Body of pancreas (tissue), 4 donors: ENCODE data around the gene UBR2. TPM values are rescaled to one million over a fixed set of nuclear protein-coding genes. Genes with fewer than 3 reads are reported as not detected.

Source experiments
- ATAC-seq: fragments of 150-250 bp; one replicate; pipeline ENCODE4 v1.9.1; 2016
- DNase-seq, 4 donors: peaks; one replicate each; pipeline ENCODE4 v3.0.0-alpha.2; 2019
- H3K27ac ChIP-seq, 4 donors: fragments of 200-600 bp; sonication (generic); 1 replicate in 3 of 4; 2 replicates in 1 of 4; pipeline versions ENCODE4 v1.5.1 to v1.6.1; 2016 to 2019; ENCODE audit warnings: mild to moderate bottlenecking in 1 of 4, mixed read lengths in 1 of 4, moderate library complexity in 1 of 4
- H3K27me3 ChIP-seq, 2 donors: fragments of 200-600 bp; sonication (generic); one replicate each; pipeline ENCODE4 v1.6.0; 2016; ENCODE audit warnings: mild to moderate bottlenecking in 1 of 2
- H3K36me3 ChIP-seq, 2 donors: fragments of 200-600 bp; sonication (generic); replicated peaks in 1 of 2; 2 replicates each; pipeline ENCODE4 v1.5.1; 2016; ENCODE audit warnings: low read depth in 2 of 2; ENCODE audit not compliant: insufficient read depth in 1 of 2
- H3K4me1 ChIP-seq: fragments of 200-600 bp; sonication (generic); one replicate; pipeline ENCODE4 v1.6.0; 2016
- H3K4me3 ChIP-seq, 2 donors: fragments of 200-600 bp; sonication (generic); 1 replicate in 1 of 2; 2 replicates in 1 of 2; pipeline ENCODE4 v1.5.1; 2016 to 2019
- H3K9me3 ChIP-seq, 3 donors: fragments of 200-600 bp; sonication (generic); 1 replicate in 2 of 3; 2 replicates in 1 of 3; pipeline ENCODE4 v1.5.1; 2016
- POLR2A ChIP-seq, 3 donors: fragments of 450-650 bp; IDR thresholded peaks; one replicate each; pipeline ENCODE4 v1.6.1; 2016; ENCODE audit warnings: antibody characterized with exemption in 3 of 3, mild to moderate bottlenecking in 2 of 3
- WGBS, 2 donors: methylation state at CpG; one replicate each; pipeline ENCODE4 v1.1.5; 2017; 5-methylcytosine and 5-hydroxymethylcytosine counted together
- intact Hi-C: fragments of 100-400 bp; cut with DNase I; formaldehyde crosslinking; loops from one replicate; pipeline ENCODE4 v1.15.1; 2023
- total RNA-seq, 2 donors: library from RNA; depleted of rRNA; stranded (reverse); fragments of >200 nt; gene quantifications; one replicate each; pipeline ENCODE4 v1.1.0, GENCODE V29; 2016
- TF ChIP-seq, protein P1 (sequence below), 7 experiments: fragments of 450-650 bp in 4 of 7; fragments of 200-600 bp in 3 of 7; sonication (generic) in 3 of 7; IDR thresholded peaks; one replicate each; pipeline ENCODE4 v1.5.1; 2016 to 2019; ENCODE audit warnings: antibody characterized with exemption in 7 of 7

The UBR2 gene
- total RNA-seq, 2 donors from 2014 or later, result 19.4 to 23.9 TPM

DNA sequence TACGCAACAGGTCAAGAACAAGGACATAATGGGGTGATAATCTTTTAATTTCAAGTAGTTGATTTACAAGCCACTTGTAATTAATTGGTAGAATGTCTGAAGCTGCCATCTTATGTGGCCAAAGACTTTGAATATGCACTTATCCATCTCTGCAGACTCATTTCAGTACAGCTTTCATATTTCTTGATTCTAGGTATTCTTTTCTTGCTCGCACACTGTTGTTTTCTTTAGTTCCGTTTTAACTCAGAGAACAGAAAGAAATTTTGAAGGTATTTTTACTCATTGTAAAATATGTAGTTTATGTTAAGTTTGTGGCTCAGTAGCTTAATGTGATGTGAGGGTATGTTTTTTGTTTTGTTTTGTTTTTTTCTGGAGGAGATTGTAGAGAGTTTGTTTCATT is 73.9 kb downstream of the UBR2 start:
- TF ChIP-seq POLR2A (IDR thresholded peaks at IDR 0.05), result no peak
- TF ChIP-seq, protein P1, sequence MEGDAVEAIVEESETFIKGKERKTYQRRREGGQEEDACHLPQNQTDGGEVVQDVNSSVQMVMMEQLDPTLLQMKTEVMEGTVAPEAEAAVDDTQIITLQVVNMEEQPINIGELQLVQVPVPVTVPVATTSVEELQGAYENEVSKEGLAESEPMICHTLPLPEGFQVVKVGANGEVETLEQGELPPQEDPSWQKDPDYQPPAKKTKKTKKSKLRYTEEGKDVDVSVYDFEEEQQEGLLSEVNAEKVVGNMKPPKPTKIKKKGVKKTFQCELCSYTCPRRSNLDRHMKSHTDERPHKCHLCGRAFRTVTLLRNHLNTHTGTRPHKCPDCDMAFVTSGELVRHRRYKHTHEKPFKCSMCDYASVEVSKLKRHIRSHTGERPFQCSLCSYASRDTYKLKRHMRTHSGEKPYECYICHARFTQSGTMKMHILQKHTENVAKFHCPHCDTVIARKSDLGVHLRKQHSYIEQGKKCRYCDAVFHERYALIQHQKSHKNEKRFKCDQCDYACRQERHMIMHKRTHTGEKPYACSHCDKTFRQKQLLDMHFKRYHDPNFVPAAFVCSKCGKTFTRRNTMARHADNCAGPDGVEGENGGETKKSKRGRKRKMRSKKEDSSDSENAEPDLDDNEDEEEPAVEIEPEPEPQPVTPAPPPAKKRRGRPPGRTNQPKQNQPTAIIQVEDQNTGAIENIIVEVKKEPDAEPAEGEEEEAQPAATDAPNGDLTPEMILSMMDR (IDR thresholded peaks at IDR 0.05), result no peak
- intact Hi-C loops, result no loop called here
- Histone ChIP-seq H3K27me3 (no peaks in the 10 kb centered on the region), H3K36me3 (peaks cover 3 to 27% of the 10 kb centered on the region in 2 donors), H3K27ac (no peak overlapping the region), H3K4me3 (no peak overlapping the region), H3K9me3 (no peaks in the 10 kb centered on the region), H3K4me1 (no peaks in the 10 kb centered on the region)
- WGBS, 2 donors, result 92 to 93% methylated on average over 3 of the region's 3 CpGs
- no peak for ATAC-seq
- DNase-seq, result no peak

DNA sequence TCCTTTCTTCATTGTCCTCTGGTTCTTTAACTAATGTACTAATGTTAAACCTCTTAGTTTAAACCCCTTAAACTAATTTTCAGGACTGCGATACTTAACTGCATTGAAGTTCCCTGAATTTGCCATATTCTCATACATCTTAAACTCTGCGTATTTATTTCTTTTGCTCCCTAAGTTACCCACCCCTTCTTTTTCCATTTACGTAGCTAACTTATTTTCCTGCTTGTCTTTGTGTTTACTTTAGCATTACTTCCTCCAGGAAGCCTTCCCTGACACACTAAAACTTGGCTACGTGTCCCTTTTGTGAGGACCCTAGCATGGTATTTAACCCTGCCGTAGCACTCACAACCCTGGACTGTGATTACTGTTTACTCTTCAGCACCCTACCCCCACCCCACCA is 79.0 kb downstream of the UBR2 start:
- no peak overlapping the region for H3K27ac ChIP-seq
- H3K27me3 ChIP-seq, result no peaks in the 10 kb centered on the region
- no peaks in the 10 kb centered on the region for H3K4me1 ChIP-seq
- no peak overlapping the region for H3K4me3 ChIP-seq
- ATAC-seq, result no peak
- DNase-seq, result no peak
- TF ChIP-seq POLR2A (IDR thresholded peaks at IDR 0.05), result no peak
- TF ChIP-seq, protein P1 (IDR thresholded peaks at IDR 0.05), result no peak
- no peaks in the 10 kb centered on the region for H3K9me3 ChIP-seq
- H3K36me3 ChIP-seq, result peaks cover 10 to 29% of the 10 kb centered on the region in 2 donors
- WGBS, 2 donors, result 81 to 90% methylated on average over 5 of the region's 5 CpGs
- intact Hi-C loops, result no loop called here

DNA sequence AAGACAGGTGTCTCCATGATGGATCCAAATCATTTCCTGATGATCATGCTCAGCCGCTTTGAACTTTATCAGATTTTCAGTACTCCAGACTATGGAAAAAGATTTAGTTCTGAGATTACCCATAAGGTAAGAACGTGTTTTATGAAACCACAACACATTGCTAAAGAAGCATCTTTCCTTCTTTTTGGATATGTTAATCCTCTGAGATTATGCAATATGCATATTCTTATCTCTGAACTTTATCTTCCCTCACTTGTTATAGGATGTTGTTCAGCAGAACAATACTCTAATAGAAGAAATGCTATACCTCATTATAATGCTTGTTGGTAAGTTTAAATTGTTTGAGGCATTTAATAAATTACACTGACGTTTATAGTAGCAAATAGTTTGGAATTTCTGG is 80.4 kb downstream of the UBR2 start:
- DNase-seq, result no peak
- ATAC-seq, result no peak
- H3K4me3 ChIP-seq, result no peak overlapping the region
- H3K4me1 ChIP-seq, result no peaks in the 10 kb centered on the region
- no peaks in the 10 kb centered on the region for H3K9me3 ChIP-seq
- WGBS, 2 donors, result 68 to 83% methylated on average over 3 of the region's 3 CpGs
- no peak overlapping the region for H3K27ac ChIP-seq
- intact Hi-C loops, result no loop called here
- TF ChIP-seq, protein P1 (IDR thresholded peaks at IDR 0.05), result no peak
- no peak for TF ChIP-seq POLR2A (IDR thresholded peaks at IDR 0.05)
- H3K27me3 ChIP-seq, result no peaks in the 10 kb centered on the region
- H3K36me3 ChIP-seq, result peaks cover 10 to 38% of the 10 kb centered on the region in 2 donors

DNA sequence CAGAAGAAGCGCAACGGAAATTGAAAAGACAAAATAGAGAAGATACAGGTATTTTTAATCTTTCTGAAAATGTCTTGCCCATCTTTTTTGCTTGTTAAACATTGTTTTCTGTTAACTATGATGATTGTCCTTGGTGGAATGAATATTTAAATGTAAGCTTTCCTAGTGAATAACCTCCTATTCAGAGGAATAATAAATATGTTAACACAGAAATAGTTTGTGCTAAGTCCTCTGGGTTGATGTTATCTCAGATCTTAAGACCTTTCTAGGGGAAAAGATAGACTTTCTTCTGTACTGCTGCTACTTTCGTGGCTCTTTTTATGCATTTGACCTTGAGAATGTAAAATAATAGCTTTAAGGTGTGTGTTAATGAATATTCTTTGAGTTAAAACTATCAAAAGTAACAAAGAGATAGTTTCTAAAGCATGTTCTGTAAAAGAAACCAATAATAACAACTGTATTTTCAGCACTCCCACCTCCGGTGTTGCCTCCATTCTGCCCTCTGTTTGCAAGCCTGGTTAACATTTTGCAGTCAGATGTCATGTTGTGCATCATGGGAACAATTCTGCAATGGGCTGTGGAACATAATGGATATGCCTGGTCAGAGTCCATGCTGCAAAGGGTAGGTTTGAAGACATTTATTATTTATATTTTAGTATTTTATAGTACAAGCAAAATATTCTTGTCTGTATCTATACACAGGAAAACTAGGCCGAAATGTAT is 88.4 kb downstream of the UBR2 start:
- H3K36me3 ChIP-seq, result peaks cover 9 to 34% of the 10 kb centered on the region in 2 donors
- no peak for TF ChIP-seq POLR2A (IDR thresholded peaks at IDR 0.05)
- TF ChIP-seq, protein P1 (IDR thresholded peaks at IDR 0.05), result no peak
- H3K27ac ChIP-seq, result no peak overlapping the region
- intact Hi-C loops, result no loop called here
- no peaks in the 10 kb centered on the region for H3K4me1 ChIP-seq
- 82% methylated on average over 5 of the region's 5 CpGs for WGBS, 2 donors
- H3K9me3 ChIP-seq, result no peaks in the 10 kb centered on the region
- DNase-seq, result no peak
- no peaks in the 10 kb centered on the region for H3K27me3 ChIP-seq
- no peak for ATAC-seq
- H3K4me3 ChIP-seq, result no peak overlapping the region

DNA sequence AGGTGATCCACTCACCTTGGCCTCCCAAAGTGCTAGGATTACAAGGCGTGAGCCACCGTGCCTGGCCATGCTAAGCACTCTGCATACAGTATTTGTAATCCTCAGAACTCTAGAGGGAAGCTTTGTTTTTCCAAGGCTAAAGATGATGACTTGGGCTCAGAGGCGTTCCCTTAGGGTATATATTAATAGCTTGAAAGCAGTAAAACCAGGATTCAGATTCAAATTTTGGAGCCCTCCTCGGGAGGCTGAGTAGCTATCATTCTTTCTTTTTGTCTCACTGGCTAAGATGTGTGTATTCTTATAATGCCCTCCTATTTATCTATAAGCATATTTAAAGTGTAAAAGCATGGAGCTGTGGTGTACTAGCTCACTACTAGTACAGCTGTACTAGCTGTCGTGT is 90.0 kb downstream of the UBR2 start:
- no peaks in the 10 kb centered on the region for H3K4me1 ChIP-seq
- no peaks in the 10 kb centered on the region for H3K27me3 ChIP-seq
- 87 to 91% methylated on average over 5 of the region's 5 CpGs for WGBS, 2 donors
- peaks cover 13 to 39% of the 10 kb centered on the region in 2 donors for H3K36me3 ChIP-seq
- DNase-seq (no peak), ATAC-seq (no peak)
- H3K27ac ChIP-seq, result no peak overlapping the region
- H3K9me3 ChIP-seq, result no peaks in the 10 kb centered on the region
- H3K4me3 ChIP-seq, result no peak overlapping the region
- TF ChIP-seq, protein P1 (IDR thresholded peaks at IDR 0.05), result no peak
- no peak for TF ChIP-seq POLR2A (IDR thresholded peaks at IDR 0.05)
- intact Hi-C loops, result no loop called here
